ENCODE data around the gene EPHB1. TPM values are rescaled to one million over a fixed set of nuclear protein-coding genes. Genes with fewer than 3 reads are reported as not detected.

The EPHB1 gene
- total and polyA plus RNA-seq, 2 of the 13 experiments (the other 11 are each of a cell fraction or from before 2014, with no cell fraction given): 0.07 to 0.21 TPM

- TF ChIP-seq ZNF18 (CRISPR knock-in tag; IDR thresholded peaks at IDR 0.05; ENCODE audit: insufficient replicate concordance): no peak
These were observed 84.9 kb downstream of the EPHB1 start (continued) for GRCh38 chr3:134879990-134880389.

- in situ Hi-C loops (cut with HindIII; ENCODE audit: extremely low pct_ligation_motif_present, low pct_unique_long_range_greater_than_20kb): no loop called here
- Histone ChIP-seq H3K4me1 (ENCODE audit: insufficient read depth, low read length) (no peaks in the 10 kb centered on the region), H3K36me3 (replicated peaks in 1 of 2; ENCODE audit: control insufficient read depth in 1 of 2, insufficient read depth in 2 of 2, low read length in 2 of 2) (no peaks in the 10 kb centered on the region), H3K4me2 (ENCODE audit: low read depth, low read length) (no peak overlapping the region), H3K9ac (ENCODE audit: insufficient read depth, low read depth, low read length) (no peak overlapping the region), H3K27me3 (ENCODE audit: control insufficient read depth in 1 of 2, insufficient read depth in 2 of 2, low read length in 2 of 2) (no peaks in the 10 kb centered on the region), H2AFZ (ENCODE audit: low read length) (no peak overlapping the region), H4K20me1 (ENCODE audit: insufficient read depth, low read length) (no peaks in the 10 kb centered on the region), H3K27ac (ENCODE audit: extremely low read length, insufficient read depth, low read length) (no peak overlapping the region), H3K79me2 (ENCODE audit: insufficient read depth, low read length) (no peaks in the 10 kb centered on the region), H3K4me3 (replicated peaks in 1 of 3; ENCODE audit: insufficient read depth in 1 of 3, low read depth in 2 of 3, low read length in 3 of 3) (no peak overlapping the region), H3K9me3 (ENCODE audit: low read length) (no peaks in the 10 kb centered on the region)
- ATAC-seq: no peak
- POLR2A ChIA-PET: no interaction called here
- intact Hi-C loops (cut with micrococcal nuclease; ENCODE audit: unreplicated experiment): no loop called here
- CTCF ChIA-PET (ENCODE audit: low intra/inter-chr PET ratio, low total read pairs): no interaction called here
- TF ChIP-seq, protein P1, sequence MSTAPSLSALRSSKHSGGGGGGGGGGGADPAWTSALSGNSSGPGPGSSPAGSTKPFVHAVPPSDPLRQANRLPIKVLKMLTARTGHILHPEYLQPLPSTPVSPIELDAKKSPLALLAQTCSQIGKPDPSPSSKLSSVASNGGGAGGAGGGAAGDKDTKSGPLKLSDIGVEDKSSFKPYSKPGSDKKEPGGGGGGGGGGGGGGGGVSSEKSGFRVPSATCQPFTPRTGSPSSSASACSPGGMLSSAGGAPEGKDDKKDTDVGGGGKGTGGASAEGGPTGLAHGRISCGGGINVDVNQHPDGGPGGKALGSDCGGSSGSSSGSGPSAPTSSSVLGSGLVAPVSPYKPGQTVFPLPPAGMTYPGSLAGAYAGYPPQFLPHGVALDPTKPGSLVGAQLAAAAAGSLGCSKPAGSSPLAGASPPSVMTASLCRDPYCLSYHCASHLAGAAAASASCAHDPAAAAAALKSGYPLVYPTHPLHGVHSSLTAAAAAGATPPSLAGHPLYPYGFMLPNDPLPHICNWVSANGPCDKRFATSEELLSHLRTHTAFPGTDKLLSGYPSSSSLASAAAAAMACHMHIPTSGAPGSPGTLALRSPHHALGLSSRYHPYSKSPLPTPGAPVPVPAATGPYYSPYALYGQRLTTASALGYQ (CRISPR knock-in tag; IDR thresholded peaks at IDR 0.05): no peak
- TF ChIP-seq GZF1 (CRISPR knock-in tag; IDR thresholded peaks at IDR 0.05) (no peak), ZNF83 (CRISPR knock-in tag; IDR thresholded peaks at IDR 0.05; ENCODE audit: borderline replicate concordance) (no peak), THAP11 (CRISPR knock-in tag; IDR thresholded peaks at IDR 0.05) (no peak), MIER3 (CRISPR knock-in tag; IDR thresholded peaks at IDR 0.05; ENCODE audit: borderline replicate concordance) (no peak)
- BruUV-seq (replicated peaks): no TSS peak
- FAIRE-seq: no peak
- DNase-seq (ENCODE audit: low spot score): no peak
- WGBS (ENCODE audit: low lambda C conversion rate): 13% methylated on average over 3 of the region's 4 CpGs
These were observed 85.4 kb downstream of the EPHB1 start for GRCh38 chr3:134880431-134880830.
